Measurements from ENCODE around the gene TSSK2.
A peak's percentile ranks its signal among the peaks of the same experiment; 100 is the strongest.

Gene TSSK2

GRCh38 chr22:19137384-19138216 is 6.5 kb downstream of the TSSK2 start:
- H3K4me3 ChIP-seq, result no peak overlapping the region
- no peak overlapping the region for H3K27ac ChIP-seq
- H3K36me3 ChIP-seq (ENCODE audit: insufficient read depth, low read length), result peaks cover 59% of the 10 kb centered on the region; the same call in 1 of the 2 replicates
- DNase-seq (ENCODE audit: low read depth, low spot score), result no peak
- H3K9me3 ChIP-seq (ENCODE audit: low read depth, low read length), result no peaks in the 10 kb centered on the region
- H3K9ac ChIP-seq (ENCODE audit: insufficient read length), result no peak overlapping the region
- no peak for TF ChIP-seq FOXP2 (optimal IDR thresholded peaks at IDR 0.05; ENCODE audit: control extremely low read depth, extremely low read length, insufficient read depth)
- no peak for TF ChIP-seq EZH2 (IDR thresholded peaks at IDR 0.05)
- no peak for TF ChIP-seq POLR2AphosphoS5 (IDR thresholded peaks at IDR 0.05; ENCODE audit: borderline replicate concordance, low read depth, low read length)

GRCh38 chr22:19138217-19139000 is 7.3 kb downstream of the TSSK2 start:
- Histone ChIP-seq H3K36me3 (ENCODE audit: insufficient read depth, low read length) (peaks cover 59% of the 10 kb centered on the region; the same call in 1 of the 2 replicates), H3K9ac (ENCODE audit: insufficient read length) (no peak overlapping the region), H3K9me3 (ENCODE audit: low read depth, low read length) (no peaks in the 10 kb centered on the region), H3K27ac (peak overlapping the region; percentile 87), H3K4me3 (peak overlapping the region; percentile 25; the same call in 1 of the 2 replicates)
- no peak for TF ChIP-seq FOXP2 (optimal IDR thresholded peaks at IDR 0.05; ENCODE audit: control extremely low read depth, extremely low read length, insufficient read depth)
- peak; percentile 26 for DNase-seq (ENCODE audit: low read depth, low spot score)

DNA sequence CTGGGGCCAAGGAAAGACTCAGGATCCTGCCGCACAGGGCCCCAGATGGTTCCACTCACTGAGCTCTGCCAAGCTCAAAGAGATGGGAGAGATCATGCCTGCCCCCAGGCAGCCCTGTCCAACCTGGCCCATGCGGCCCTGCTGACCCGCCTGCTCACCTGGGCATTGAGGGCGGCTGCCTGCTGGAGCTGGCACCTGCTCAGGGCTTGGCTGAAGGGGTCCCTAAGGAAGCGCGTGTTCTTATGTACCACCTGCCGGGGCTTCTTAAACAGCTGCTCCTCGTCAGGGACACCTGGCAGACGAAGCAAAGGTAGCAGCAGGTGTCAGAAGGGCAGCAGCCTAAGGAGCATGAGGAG is 7.9 kb downstream of the TSSK2 start:
- DNase-seq (ENCODE audit: low read depth, low spot score), result no peak
- Histone ChIP-seq H3K9ac (ENCODE audit: insufficient read length) (no peak overlapping the region), H3K36me3 (ENCODE audit: insufficient read depth, low read length) (peaks cover 57% of the 10 kb centered on the region; the same call in 1 of the 2 replicates), H3K4me3 (peak overlapping the region; percentile 25; the same call in 1 of the 2 replicates), H3K27ac (peak overlapping the region; percentile 87), H3K9me3 (ENCODE audit: low read depth, low read length) (no peaks in the 10 kb centered on the region)
- no peak for TF ChIP-seq FOXP2 (optimal IDR thresholded peaks at IDR 0.05; ENCODE audit: control extremely low read depth, extremely low read length, insufficient read depth)

GRCh38 chr22:19139974-19140373 is 8.9 kb downstream of the TSSK2 start:
- H3K4me3 ChIP-seq, result no peak overlapping the region
- no peak for DNase-seq (ENCODE audit: low read depth, low spot score)
- H3K36me3 ChIP-seq (ENCODE audit: insufficient read depth, low read length), result peaks cover 52% of the 10 kb centered on the region; the same call in 1 of the 2 replicates
- no peaks in the 10 kb centered on the region for H3K9me3 ChIP-seq (ENCODE audit: low read depth, low read length)
- no peak overlapping the region for H3K27ac ChIP-seq
- TF ChIP-seq POLR2AphosphoS5 (IDR thresholded peaks at IDR 0.05; ENCODE audit: borderline replicate concordance, low read depth, low read length), result no peak
- TF ChIP-seq FOXP2 (optimal IDR thresholded peaks at IDR 0.05; ENCODE audit: control extremely low read depth, extremely low read length, insufficient read depth), result no peak
- TF ChIP-seq EZH2 (IDR thresholded peaks at IDR 0.05), result no peak
- no peak overlapping the region for H3K9ac ChIP-seq (ENCODE audit: insufficient read length)

DNA sequence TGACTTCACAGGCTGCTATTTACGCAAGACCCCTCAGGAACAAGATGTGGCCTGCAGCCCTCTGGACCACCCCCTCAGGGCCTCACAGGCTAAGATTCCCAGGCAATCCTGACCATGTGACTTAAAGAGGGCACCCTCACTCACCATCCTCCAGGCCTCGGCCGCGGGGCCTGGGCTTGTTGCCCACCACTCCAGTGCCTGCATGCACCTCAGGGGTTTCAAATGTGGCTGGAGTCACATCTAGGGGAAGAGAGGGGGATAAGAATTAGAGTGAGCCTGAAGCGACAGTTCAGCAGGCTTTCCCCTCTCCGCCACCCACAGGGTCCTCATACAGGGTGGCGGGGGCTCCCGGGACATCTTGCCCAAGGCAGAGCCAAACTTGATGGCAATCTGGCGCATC is 11.3 kb downstream of the TSSK2 start:
- no peak for DNase-seq (ENCODE audit: low read depth, low spot score)
- Histone ChIP-seq H3K9me3 (ENCODE audit: low read depth, low read length) (no peaks in the 10 kb centered on the region), H3K9ac (ENCODE audit: insufficient read length) (no peak overlapping the region), H3K4me3 (no peak overlapping the region), H3K27ac (no peak overlapping the region), H3K36me3 (ENCODE audit: insufficient read depth, low read length) (peaks cover 41% of the 10 kb centered on the region; the same call in 1 of the 2 replicates)
- no peak for TF ChIP-seq FOXP2 (optimal IDR thresholded peaks at IDR 0.05; ENCODE audit: control extremely low read depth, extremely low read length, insufficient read depth)
- TF ChIP-seq POLR2AphosphoS5 (IDR thresholded peaks at IDR 0.05; ENCODE audit: borderline replicate concordance, low read depth, low read length), result no peak
- TF ChIP-seq EZH2 (IDR thresholded peaks at IDR 0.05), result no peak

DNA sequence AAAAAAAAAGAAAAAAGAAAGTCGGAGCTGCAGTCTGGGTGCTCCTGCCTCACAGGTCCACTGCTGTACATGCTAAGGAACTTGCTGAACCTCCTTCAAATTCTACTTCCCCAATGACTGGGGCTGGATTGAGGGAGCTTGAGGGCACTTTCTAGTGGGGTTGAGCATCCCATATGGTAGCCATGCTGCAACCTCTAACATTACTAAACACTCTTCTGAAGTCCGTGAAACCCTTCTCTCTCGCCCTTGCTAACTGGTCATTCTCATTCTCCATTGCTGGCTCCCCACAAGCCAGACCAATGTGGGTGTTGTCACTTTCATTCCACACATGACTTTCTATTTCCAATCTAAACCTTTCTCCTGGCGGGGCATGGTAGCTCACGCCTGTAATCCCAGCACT is 12.1 kb downstream of the TSSK2 start:
- H3K9me3 ChIP-seq (ENCODE audit: low read depth, low read length), result no peaks in the 10 kb centered on the region
- TF ChIP-seq FOXP2 (optimal IDR thresholded peaks at IDR 0.05; ENCODE audit: control extremely low read depth, extremely low read length, insufficient read depth) (no peak), POLR2AphosphoS5 (IDR thresholded peaks at IDR 0.05; ENCODE audit: borderline replicate concordance, low read depth, low read length) (no peak), EZH2 (IDR thresholded peaks at IDR 0.05) (no peak)
- no peak for DNase-seq (ENCODE audit: low read depth, low spot score)
- H3K27ac ChIP-seq, result no peak overlapping the region
- H3K4me3 ChIP-seq, result peak overlapping the region; percentile 100; the same call in 1 of the 2 replicates
- peaks cover 34% of the 10 kb centered on the region; the same call in 1 of the 2 replicates for H3K36me3 ChIP-seq (ENCODE audit: insufficient read depth, low read length)
- peak overlapping the region; percentile 96 for H3K9ac ChIP-seq (ENCODE audit: insufficient read length)

DNA sequence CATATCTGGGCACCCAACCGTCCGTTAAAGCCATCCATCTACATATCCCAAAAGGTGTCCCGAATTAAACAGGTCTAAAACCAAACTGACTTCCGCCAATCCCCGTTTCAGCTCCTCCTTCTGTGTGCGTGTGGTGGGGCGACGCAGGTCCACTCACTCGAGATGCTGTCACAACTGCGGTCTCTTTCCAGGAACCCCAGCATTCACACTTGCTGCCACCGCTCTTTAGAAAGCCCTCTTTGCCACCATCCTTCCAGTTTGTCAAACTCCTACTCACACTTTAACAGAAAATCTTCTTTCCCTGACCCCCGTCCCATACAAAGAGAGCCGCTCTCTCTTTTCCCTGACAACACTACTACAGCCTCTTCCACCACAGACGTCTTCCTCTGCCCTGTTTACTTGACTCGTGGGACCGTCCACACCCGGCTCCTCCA is 12.9 kb downstream of the TSSK2 start:
- no peak for DNase-seq (ENCODE audit: low read depth, low spot score)
- Histone ChIP-seq H3K9me3 (ENCODE audit: low read depth, low read length) (no peaks in the 10 kb centered on the region), H3K36me3 (ENCODE audit: insufficient read depth, low read length) (peaks cover 31% of the 10 kb centered on the region; the same call in 1 of the 2 replicates), H3K4me3 (peak overlapping the region; percentile 100), H3K9ac (ENCODE audit: insufficient read length) (peak overlapping the region; percentile 96), H3K27ac (no peak overlapping the region)
- TF ChIP-seq POLR2AphosphoS5 (IDR thresholded peaks at IDR 0.05; ENCODE audit: borderline replicate concordance, low read depth, low read length) (no peak), FOXP2 (optimal IDR thresholded peaks at IDR 0.05; ENCODE audit: control extremely low read depth, extremely low read length, insufficient read depth) (no peak), EZH2 (IDR thresholded peaks at IDR 0.05) (no peak)

DNA sequence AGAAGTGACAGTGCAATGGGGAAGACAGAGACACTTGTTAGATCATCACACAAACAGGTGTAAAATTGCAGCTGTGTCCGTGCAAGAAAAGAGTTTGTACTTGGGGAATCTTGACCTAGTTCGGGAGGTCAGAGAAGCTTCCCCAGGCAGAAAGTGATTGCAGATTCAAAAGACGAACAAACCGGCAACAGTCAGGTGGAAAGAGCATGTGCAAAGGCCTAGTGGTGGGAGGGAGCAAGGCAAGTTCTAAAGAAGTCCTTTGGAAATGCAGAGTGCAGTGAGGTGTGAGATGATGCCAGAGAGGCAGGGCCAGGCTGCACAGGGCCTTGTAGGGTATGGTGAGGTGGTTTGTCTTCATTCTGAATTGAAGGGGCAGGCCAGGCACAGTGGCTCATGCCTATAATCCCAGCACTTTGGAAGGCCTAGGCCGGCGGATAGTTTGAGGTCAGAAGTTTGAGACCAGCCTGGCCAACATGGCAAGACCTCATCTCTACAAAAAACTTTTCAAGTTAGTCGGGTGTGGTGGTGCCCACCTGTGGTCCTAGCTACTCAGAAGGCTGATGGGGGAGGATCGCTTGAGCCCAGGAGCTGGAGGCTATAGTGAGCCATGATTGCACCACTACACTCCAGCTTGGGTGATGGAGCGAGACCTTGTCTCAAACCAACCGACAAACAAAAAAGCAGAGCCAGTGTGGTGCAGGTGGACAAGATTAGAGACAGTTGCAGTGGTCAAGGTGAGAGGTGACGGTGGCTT is 15.3 kb downstream of the TSSK2 start:
- Histone ChIP-seq H3K9ac (ENCODE audit: insufficient read length) (no peak overlapping the region), H3K9me3 (ENCODE audit: low read depth, low read length) (no peaks in the 10 kb centered on the region), H3K36me3 (ENCODE audit: insufficient read depth, low read length) (peaks cover 8% of the 10 kb centered on the region; the same call in 1 of the 2 replicates), H3K4me3 (no peak overlapping the region), H3K27ac (no peak overlapping the region)
- no peak for DNase-seq (ENCODE audit: low read depth, low spot score)
- TF ChIP-seq EZH2 (IDR thresholded peaks at IDR 0.05) (no peak), POLR2AphosphoS5 (IDR thresholded peaks at IDR 0.05; ENCODE audit: borderline replicate concordance, low read depth, low read length) (no peak), FOXP2 (optimal IDR thresholded peaks at IDR 0.05; ENCODE audit: control extremely low read depth, extremely low read length, insufficient read depth) (no peak)
